Measurements from ENCODE around the gene MEGF11.

DNA sequence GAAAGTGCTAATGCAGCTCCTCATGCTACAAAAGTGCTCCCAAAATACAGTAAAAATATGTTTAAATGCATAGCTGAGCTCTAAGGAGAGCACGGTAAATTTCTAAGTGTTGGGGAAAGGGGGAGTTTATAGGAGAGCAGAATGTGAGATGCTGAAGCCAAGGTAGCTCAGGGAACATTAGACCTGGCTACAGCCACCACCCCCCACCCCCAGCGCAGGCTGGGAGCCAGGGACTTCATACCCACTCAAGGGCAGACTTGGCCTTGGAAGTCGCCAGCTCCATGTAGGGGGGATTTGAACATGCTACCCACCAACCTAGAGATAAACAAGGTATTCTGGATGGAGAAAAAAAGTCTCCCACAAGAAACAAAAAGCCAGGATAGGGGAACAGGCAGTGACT, 142.2 kb downstream of the MEGF11 start:
- TF ChIP-seq CTCF (IDR thresholded peaks at IDR 0.05) (no peak), EZH2 (IDR thresholded peaks at IDR 0.05) (no peak)

Measured in neural progenitor cell (in vitro differentiated cells).